Coronary artery (tissue), 2 donors: ENCODE results near the gene RHOV.

Experiments used
- DNase-seq: peaks from one replicate; pipeline ENCODE4 v3.0.0-alpha.2; 2017; ENCODE audit warnings: low spot score
- H3K27ac ChIP-seq, 2 donors: fragments of 200-600 bp; sonication (generic); one replicate each; pipeline ENCODE4 v1.5.1; 2016 to 2019
- H3K4me3 ChIP-seq: fragments of 200-600 bp; sonication (generic); 2 replicates; pipeline ENCODE4 v1.5.1; 2016; ENCODE audit warnings: mild to moderate bottlenecking, moderate library complexity
- TF ChIP-seq, protein P1 (sequence below): fragments of 200-600 bp; sonication (generic); IDR thresholded peaks from one replicate; pipeline ENCODE4 v1.5.1; 2019; ENCODE audit warnings: antibody characterized with exemption

Gene RHOV

DNA sequence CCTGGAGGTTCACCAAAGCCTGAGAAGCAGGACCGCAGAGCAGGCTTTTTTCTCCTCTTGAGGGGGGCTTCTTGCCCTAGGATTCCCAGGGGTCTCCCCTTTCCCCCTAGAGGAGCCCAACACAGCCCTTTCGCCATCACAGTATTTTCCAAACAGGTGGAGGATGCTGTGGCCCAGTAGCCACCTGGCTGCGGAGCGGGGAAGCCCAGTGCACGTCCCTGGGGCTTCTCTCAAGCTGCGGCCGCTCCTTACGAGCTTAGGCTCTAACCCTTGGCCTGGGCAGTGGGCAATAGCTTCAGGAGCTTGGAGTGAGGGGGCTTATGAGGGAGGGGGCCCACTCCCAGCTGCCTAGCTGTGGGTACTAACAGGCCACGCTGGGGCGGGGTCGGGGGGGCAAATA lies 43.6 kb upstream of the RHOV start:
- no peak for DNase-seq
- TF ChIP-seq, protein P1, sequence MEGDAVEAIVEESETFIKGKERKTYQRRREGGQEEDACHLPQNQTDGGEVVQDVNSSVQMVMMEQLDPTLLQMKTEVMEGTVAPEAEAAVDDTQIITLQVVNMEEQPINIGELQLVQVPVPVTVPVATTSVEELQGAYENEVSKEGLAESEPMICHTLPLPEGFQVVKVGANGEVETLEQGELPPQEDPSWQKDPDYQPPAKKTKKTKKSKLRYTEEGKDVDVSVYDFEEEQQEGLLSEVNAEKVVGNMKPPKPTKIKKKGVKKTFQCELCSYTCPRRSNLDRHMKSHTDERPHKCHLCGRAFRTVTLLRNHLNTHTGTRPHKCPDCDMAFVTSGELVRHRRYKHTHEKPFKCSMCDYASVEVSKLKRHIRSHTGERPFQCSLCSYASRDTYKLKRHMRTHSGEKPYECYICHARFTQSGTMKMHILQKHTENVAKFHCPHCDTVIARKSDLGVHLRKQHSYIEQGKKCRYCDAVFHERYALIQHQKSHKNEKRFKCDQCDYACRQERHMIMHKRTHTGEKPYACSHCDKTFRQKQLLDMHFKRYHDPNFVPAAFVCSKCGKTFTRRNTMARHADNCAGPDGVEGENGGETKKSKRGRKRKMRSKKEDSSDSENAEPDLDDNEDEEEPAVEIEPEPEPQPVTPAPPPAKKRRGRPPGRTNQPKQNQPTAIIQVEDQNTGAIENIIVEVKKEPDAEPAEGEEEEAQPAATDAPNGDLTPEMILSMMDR: no peak
- no peak overlapping the region for H3K27ac ChIP-seq
- H3K4me3 ChIP-seq: no peak overlapping the region

GRCh38 chr15:40915679-40916078 lies 41.6 kb upstream of the RHOV start:
- Histone ChIP-seq H3K4me3 (no peak overlapping the region), H3K27ac (no peak overlapping the region)
- DNase-seq: no peak
- TF ChIP-seq, protein P1: no peak

DNA sequence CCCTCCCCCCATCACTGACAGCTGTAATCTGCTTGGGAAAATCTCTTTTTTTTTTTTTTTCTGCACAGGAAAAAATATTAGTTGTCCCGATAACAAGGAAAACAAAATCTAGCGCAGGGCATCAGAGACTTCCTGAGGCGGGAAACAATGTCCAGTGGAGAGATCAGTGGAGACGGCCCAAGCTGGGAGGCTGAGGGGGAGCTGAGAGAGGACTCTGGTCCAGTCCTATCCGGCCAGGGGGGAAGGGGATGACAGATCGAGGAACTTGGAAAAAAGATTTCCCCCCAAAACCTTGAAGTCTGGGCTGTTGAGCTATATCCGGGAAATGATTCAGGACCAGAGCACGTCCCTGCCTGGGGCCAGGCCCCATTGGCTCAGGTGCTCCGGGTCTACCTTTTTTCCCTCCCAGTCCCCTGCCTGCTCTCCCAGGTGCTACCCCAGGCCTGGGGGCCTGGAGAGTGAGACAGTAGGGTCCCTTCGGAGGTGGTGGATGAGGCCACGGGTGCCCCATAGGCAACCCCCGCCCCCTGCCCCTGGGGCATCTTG lies 41.2 kb upstream of the RHOV start:
- no peak for DNase-seq
- H3K4me3 ChIP-seq: no peak overlapping the region
- H3K27ac ChIP-seq: no peak overlapping the region
- TF ChIP-seq, protein P1: no peak

GRCh38 chr15:40914486-40914885 lies 40.5 kb upstream of the RHOV start:
- DNase-seq: no peak
- H3K4me3 ChIP-seq: no peak overlapping the region
- no peak overlapping the region for H3K27ac ChIP-seq
- TF ChIP-seq, protein P1: no peak

GRCh38 chr15:40914013-40914412 lies 40.0 kb upstream of the RHOV start:
- no peak overlapping the region for H3K27ac ChIP-seq
- DNase-seq: no peak
- TF ChIP-seq, protein P1: no peak
- H3K4me3 ChIP-seq: no peak overlapping the region

GRCh38 chr15:40912478-40912877 lies 38.4 kb upstream of the RHOV start:
- DNase-seq: no peak
- Histone ChIP-seq H3K4me3 (no peak overlapping the region), H3K27ac (no peak overlapping the region)
- TF ChIP-seq, protein P1: no peak

DNA sequence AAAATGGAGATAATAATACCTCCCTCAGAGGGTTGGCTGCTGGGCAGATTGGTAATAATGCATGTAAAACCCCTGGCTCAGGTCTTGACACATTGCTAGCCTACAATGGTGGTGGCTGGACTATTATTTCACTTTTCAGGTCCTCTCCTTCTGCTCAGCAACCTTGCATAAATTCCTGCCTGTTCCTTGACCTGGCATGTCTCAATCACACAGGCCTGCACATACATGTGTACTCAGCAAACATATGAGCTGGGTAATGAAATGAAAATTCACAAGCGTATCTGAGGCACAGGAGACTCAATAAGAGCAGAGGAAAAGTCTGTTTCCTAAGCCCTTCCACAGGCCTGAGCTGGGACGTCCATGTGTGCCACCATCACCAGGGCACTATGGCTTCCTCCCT lies 37.7 kb upstream of the RHOV start:
- DNase-seq: no peak
- Histone ChIP-seq H3K27ac (no peak overlapping the region), H3K4me3 (no peak overlapping the region)
- TF ChIP-seq, protein P1: no peak
